Stimulated activated CD8-positive, alpha-beta memory T cell treated with anti-CD3 and anti-CD28 coated beads, Interleukin-4, amount 100 ng/mL, for 4 hours (primary cell): ENCODE results near the gene GFRA1.
"Not testable (repeated sequence)": the region's sequence is repeated elsewhere in the genome, so short reads cannot be mapped to it uniquely, and the experiment has no call there.

Experiments
- DNase-seq, 2 donors: peaks; one replicate each; pipeline ENCODE4 v3.0.0-alpha.2; 2020; ENCODE audit warnings: low read depth in 2 of 2, low spot score in 1 of 2

GFRA1 gene

GRCh38 chr10:116197946-116198675 is 74.9 kb downstream of the GFRA1 start:
- no peak for DNase-seq

- no peak for DNase-seq
Measured at GRCh38 chr10:116195583-116195982, 77.4 kb downstream of the GFRA1 start.

- DNase-seq: no peak
Measured at GRCh38 chr10:116195039-116195438, 78.0 kb downstream of the GFRA1 start.

- no peak for DNase-seq
Measured at GRCh38 chr10:116194061-116194460, 78.9 kb downstream of the GFRA1 start.

- no peak for DNase-seq
Measured at GRCh38 chr10:116190883-116191282, 82.1 kb downstream of the GFRA1 start.

GRCh38 chr10:116186273-116186672 is 86.7 kb downstream of the GFRA1 start:
- DNase-seq: no peak

GRCh38 chr10:116185199-116185867 is 87.7 kb downstream of the GFRA1 start:
- DNase-seq: no peak

GRCh38 chr10:116184512-116184794 is 88.6 kb downstream of the GFRA1 start:
- DNase-seq: no peak

GRCh38 chr10:116183733-116184511 is 89.1 kb downstream of the GFRA1 start:
- no peak for DNase-seq

- no peak for DNase-seq
Measured at GRCh38 chr10:116182426-116182825, 90.6 kb downstream of the GFRA1 start.

GRCh38 chr10:116178086-116178605 is 94.9 kb downstream of the GFRA1 start:
- DNase-seq: no peak

- DNase-seq: no peak
Measured at GRCh38 chr10:116175231-116175630, 97.8 kb downstream of the GFRA1 start.

- no peak for DNase-seq
Measured at GRCh38 chr10:116171505-116171904, 101.5 kb downstream of the GFRA1 start.

- no peak for DNase-seq
Measured at GRCh38 chr10:116170815-116171250, 102.2 kb downstream of the GFRA1 start.

GRCh38 chr10:116169782-116170445 is 103.1 kb downstream of the GFRA1 start:
- no peak for DNase-seq

- DNase-seq: no peak
Measured at GRCh38 chr10:116168745-116169144, 104.3 kb downstream of the GFRA1 start.

GRCh38 chr10:116168329-116168728 is 104.7 kb downstream of the GFRA1 start:
- no peak for DNase-seq

GRCh38 chr10:116165941-116166340 is 107.1 kb downstream of the GFRA1 start:
- not testable (repeated sequence) for DNase-seq

GRCh38 chr10:116164291-116164690 is 108.7 kb downstream of the GFRA1 start:
- no peak for DNase-seq

- DNase-seq: no peak
Measured at GRCh38 chr10:116163333-116164131, 109.5 kb downstream of the GFRA1 start.

GRCh38 chr10:116162851-116163250 is 110.2 kb downstream of the GFRA1 start:
- DNase-seq: no peak
